DOHH2 (cell line): ENCODE measurements around the gene PPP2R5E.

Source experiments
- H3F3A ChIP-seq: fragments of 200-600 bp; sonication (generic), shearing (Covaris generic); 2 replicates; pipeline ENCODE4 v1.6.0; 2016; ENCODE audit warnings: antibody characterized with exemption, mild to moderate bottlenecking; ENCODE audit not compliant: control insufficient read depth, insufficient read depth
- H3K27ac ChIP-seq: fragments of 200-600 bp; sonication (generic); 2 replicates; pipeline ENCODE4 v1.5.1; 2014; ENCODE audit warnings: low read depth, mild to moderate bottlenecking, low read length, moderate library complexity
- H3K27me3 ChIP-seq: fragments of 200-600 bp; sonication (generic); 2 replicates; pipeline ENCODE4 v1.6.1; 2014; ENCODE audit warnings: mild to moderate bottlenecking, low read length, mixed read lengths; ENCODE audit not compliant: control insufficient read depth
- H3K36me3 ChIP-seq: fragments of 200-600 bp; sonication (generic); 2 replicates; pipeline ENCODE4 v1.6.1; 2014; ENCODE audit warnings: mild to moderate bottlenecking, low read length, moderate library complexity, mixed read lengths; ENCODE audit not compliant: control insufficient read depth
- H3K4me1 ChIP-seq: fragments of 200-600 bp; sonication (generic); 2 replicates; pipeline ENCODE4 v1.6.1; 2014; ENCODE audit warnings: mild to moderate bottlenecking, low read length, mixed read lengths; ENCODE audit not compliant: control insufficient read depth
- H3K4me2 ChIP-seq: fragments of 200-600 bp; sonication (generic); 2 replicates; pipeline ENCODE4 v1.6.0; 2014; ENCODE audit warnings: mild to moderate bottlenecking, low read length, moderate library complexity
- H3K4me3 ChIP-seq: fragments of 200-600 bp; sonication (generic); 2 replicates; pipeline ENCODE4 v1.5.1; 2014; ENCODE audit warnings: mild to moderate bottlenecking, low read length, mixed read lengths
- H3K79me2 ChIP-seq: fragments of 200-600 bp; sonication (generic); 2 replicates; pipeline ENCODE4 v1.6.1; 2014; ENCODE audit warnings: mild to moderate bottlenecking, low read length, mixed read lengths; ENCODE audit not compliant: control insufficient read depth
- H3K9me2 ChIP-seq: fragments of 200-600 bp; sonication (generic); replicated peaks from 2 replicates; pipeline ENCODE4 v1.6.1; 2014; ENCODE audit warnings: mild to moderate bottlenecking, low read length, mixed read lengths; ENCODE audit not compliant: control insufficient read depth
- H3K9me3 ChIP-seq: fragments of 200-600 bp; sonication (generic); 2 replicates; pipeline ENCODE4 v1.6.1; 2014; ENCODE audit warnings: antibody characterized with exemption, low read length, mixed read lengths; ENCODE audit not compliant: control insufficient read depth, insufficient read depth
- H4K20me1 ChIP-seq: fragments of 200-600 bp; sonication (generic); 2 replicates; pipeline ENCODE4 v1.6.0; 2014; ENCODE audit warnings: low read depth, mild to moderate bottlenecking, antibody characterized with exemption, low read length, moderate library complexity; ENCODE audit not compliant: control insufficient read depth, insufficient read depth
- EZH2phosphoT487 ChIP-seq: fragments of 200-600 bp; sonication (generic); IDR thresholded peaks from 2 replicates; pipeline ENCODE4 v1.6.1; 2017; ENCODE audit warnings: borderline replicate concordance, mild to moderate bottlenecking, antibody characterized with exemption, low read length, moderate library complexity, mixed read lengths
- TF ChIP-seq, protein P1 (sequence below): fragments of 200-600 bp; sonication (generic); IDR thresholded peaks from one replicate; pipeline ENCODE4 v1.5.1; 2014; ENCODE audit warnings: antibody characterized with exemption, mild to moderate bottlenecking, low read depth, low read length; ENCODE audit not compliant: poor library complexity, severe bottlenecking

Gene PPP2R5E

DNA sequence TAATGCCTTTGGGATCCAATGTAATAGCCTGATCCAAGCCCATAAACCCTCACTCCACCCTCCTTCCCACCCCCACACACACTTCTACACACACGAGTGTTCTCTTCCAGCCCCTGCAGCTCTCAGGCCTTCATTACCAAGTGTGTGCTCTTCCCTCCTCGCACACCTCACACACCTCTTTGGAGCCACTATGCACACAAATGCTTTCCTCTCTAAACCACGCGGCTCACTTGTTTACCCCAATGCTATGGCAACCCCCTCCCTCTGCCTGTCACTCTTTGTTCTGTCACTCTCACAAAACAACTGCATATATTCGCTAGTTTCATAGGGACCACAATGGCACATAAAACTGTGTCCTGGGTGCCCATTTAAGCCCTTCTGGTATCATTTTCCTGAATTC, 35.1 kb downstream of the PPP2R5E start:
- no peaks in the 10 kb centered on the region for H3K9me2 ChIP-seq
- peaks cover 84% of the 10 kb centered on the region for H3K79me2 ChIP-seq
- H3K27me3 ChIP-seq: no peaks in the 10 kb centered on the region
- no peak overlapping the region for H3K4me2 ChIP-seq
- no peak overlapping the region for H3K27ac ChIP-seq
- peaks cover 5% of the 10 kb centered on the region; the same call in 1 of the 2 replicates for H3K4me1 ChIP-seq
- no peaks in the 10 kb centered on the region for H3F3A ChIP-seq
- H4K20me1 ChIP-seq: no peaks in the 10 kb centered on the region; the same call in 1 of the 2 replicates
- peaks cover 8% of the 10 kb centered on the region for H3K36me3 ChIP-seq
- TF ChIP-seq, protein P1, sequence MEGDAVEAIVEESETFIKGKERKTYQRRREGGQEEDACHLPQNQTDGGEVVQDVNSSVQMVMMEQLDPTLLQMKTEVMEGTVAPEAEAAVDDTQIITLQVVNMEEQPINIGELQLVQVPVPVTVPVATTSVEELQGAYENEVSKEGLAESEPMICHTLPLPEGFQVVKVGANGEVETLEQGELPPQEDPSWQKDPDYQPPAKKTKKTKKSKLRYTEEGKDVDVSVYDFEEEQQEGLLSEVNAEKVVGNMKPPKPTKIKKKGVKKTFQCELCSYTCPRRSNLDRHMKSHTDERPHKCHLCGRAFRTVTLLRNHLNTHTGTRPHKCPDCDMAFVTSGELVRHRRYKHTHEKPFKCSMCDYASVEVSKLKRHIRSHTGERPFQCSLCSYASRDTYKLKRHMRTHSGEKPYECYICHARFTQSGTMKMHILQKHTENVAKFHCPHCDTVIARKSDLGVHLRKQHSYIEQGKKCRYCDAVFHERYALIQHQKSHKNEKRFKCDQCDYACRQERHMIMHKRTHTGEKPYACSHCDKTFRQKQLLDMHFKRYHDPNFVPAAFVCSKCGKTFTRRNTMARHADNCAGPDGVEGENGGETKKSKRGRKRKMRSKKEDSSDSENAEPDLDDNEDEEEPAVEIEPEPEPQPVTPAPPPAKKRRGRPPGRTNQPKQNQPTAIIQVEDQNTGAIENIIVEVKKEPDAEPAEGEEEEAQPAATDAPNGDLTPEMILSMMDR: no peak
- no peak for TF ChIP-seq EZH2phosphoT487
- no peak overlapping the region for H3K4me3 ChIP-seq
- no peaks in the 10 kb centered on the region for H3K9me3 ChIP-seq

DNA sequence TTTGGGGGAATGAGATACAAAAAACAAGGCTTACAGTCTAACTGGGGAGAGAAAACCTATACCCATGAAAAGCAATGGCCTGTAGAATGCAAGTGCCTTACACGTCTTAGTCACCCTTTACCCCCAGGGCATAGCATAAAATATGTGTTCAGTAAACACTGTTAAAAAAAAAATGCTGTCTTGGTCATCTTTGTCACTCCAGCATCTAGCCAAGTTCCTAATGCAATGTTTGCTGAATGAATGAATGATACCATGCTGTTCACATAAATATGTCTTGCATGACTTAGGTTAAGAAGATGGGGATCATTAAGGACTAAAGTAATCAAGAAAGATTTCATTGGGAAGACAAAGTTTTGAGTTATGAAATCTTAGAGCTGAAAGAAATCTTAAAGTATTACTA, 38.5 kb downstream of the PPP2R5E start:
- Histone ChIP-seq H3K36me3 (0 out of 2 replicates have a peak, but pooled peaks cover 3% of the 10 kb centered on the region), H3K27ac (no peak overlapping the region), H3F3A (no peaks in the 10 kb centered on the region), H3K27me3 (no peaks in the 10 kb centered on the region), H4K20me1 (no peaks in the 10 kb centered on the region), H3K4me1 (peaks cover 5% of the 10 kb centered on the region; the same call in 1 of the 2 replicates), H3K9me3 (no peaks in the 10 kb centered on the region), H3K9me2 (no peaks in the 10 kb centered on the region), H3K4me3 (no peak overlapping the region), H3K4me2 (no peak overlapping the region), H3K79me2 (peaks cover 81% of the 10 kb centered on the region)
- TF ChIP-seq, protein P1: no peak
- TF ChIP-seq EZH2phosphoT487: no peak

DNA sequence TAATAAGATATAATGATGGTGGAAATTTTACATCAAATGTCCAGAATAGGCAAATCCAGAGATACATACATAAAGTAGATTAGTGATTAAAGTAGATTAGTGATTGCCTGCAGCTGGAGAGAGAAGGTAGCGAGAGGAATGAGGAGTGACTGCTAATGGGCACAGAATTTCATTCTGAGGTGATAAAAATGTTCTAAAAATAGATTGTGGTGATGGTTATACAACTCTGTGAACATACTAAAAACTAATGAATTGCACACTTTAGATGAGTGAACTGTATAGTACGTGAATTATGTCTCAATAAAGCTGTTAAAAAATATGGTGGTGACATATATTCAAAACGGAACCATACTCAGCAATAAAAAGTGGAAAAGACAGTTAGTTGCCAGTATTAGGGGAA, 41.7 kb downstream of the PPP2R5E start:
- TF ChIP-seq, protein P1: no peak
- no peak for TF ChIP-seq EZH2phosphoT487
- H3K4me3 ChIP-seq: no peak overlapping the region
- H3K27ac ChIP-seq: no peak overlapping the region
- H3K27me3 ChIP-seq: no peaks in the 10 kb centered on the region
- H4K20me1 ChIP-seq: no peaks in the 10 kb centered on the region
- no peaks in the 10 kb centered on the region for H3F3A ChIP-seq
- peaks cover 72% of the 10 kb centered on the region for H3K79me2 ChIP-seq
- H3K36me3 ChIP-seq: no peaks in the 10 kb centered on the region
- no peaks in the 10 kb centered on the region for H3K9me3 ChIP-seq
- H3K4me1 ChIP-seq: peaks cover under 1% of the 10 kb centered on the region; the same call in 1 of the 2 replicates
- H3K9me2 ChIP-seq: no peaks in the 10 kb centered on the region
- H3K4me2 ChIP-seq: no peak overlapping the region
